ENCODE data around the gene SERPINE3. TPM values are rescaled to one million over a fixed set of nuclear protein-coding genes. Genes with fewer than 3 reads are reported as not detected.
A peak's percentile ranks its signal among the peaks of the same experiment; 100 is the strongest.

SERPINE3 gene
- total and polyA plus RNA-seq, 2 of the 4 experiments (the other 2 are of a cell fraction): not detected

DNA sequence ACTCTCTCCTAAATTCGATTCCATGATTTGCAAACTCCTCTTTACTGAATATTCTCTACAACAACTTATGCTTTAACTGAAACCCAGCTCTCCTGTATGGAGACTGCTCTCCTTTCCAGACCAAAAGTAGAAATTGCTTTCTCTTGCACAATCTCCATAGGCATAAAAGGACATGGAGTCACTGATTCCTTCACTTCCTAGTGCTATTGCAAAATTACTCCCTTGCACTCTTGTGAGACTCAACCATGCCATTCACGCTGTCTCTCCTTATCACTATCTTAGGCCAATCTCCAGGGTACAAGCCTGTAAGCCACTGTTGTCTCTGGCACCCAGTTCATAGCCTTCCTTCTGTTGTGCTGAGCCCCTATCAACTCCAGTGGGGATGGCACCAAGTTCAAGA is 30.6 kb downstream of the SERPINE3 start:
- H2BK15ac ChIP-seq (ENCODE audit: low read depth, low read length): no peak overlapping the region
- no peak overlapping the region for H3K18ac ChIP-seq (ENCODE audit: low read depth, low read length)
- H2BK120ac ChIP-seq (ENCODE audit: low read depth, low read length): no peak overlapping the region
- BruUV-seq (replicated peaks): no TSS peak
- H4K8ac ChIP-seq (ENCODE audit: low read depth in 2 of 2, low read length in 2 of 2): no peak overlapping the region
- peaks cover 33% of the 10 kb centered on the region for H3K36me3 ChIP-seq (ENCODE audit: control insufficient read depth, insufficient read depth, low read length)
- peak overlapping the region; percentile 42; the same call in 1 of the 2 replicates for H3K14ac ChIP-seq (replicated peaks; ENCODE audit: low read depth, low read length)
- ChIA-PET POLR2A (ENCODE audit: unreplicated experiment) (no interaction called here), CTCF (no interaction called here)
- H3K9me1 ChIP-seq (ENCODE audit: insufficient read depth, low read length): peaks cover 8% of the 10 kb centered on the region; the same call in 1 of the 2 replicates
- no peak overlapping the region for H3K27ac ChIP-seq (ENCODE audit: insufficient read depth, low read length)
- peak overlapping the region; percentile 44 for H2BK5ac ChIP-seq (ENCODE audit: low read depth, low read length, poor library complexity, severe bottlenecking)
- H4K20me1 ChIP-seq (ENCODE audit: insufficient read depth, low read length): peaks cover 12% of the 10 kb centered on the region
- no peak overlapping the region for H4K91ac ChIP-seq (ENCODE audit: insufficient read depth, low read depth, low read length)
- no peaks in the 10 kb centered on the region for H3K9me3 ChIP-seq (ENCODE audit: control insufficient read depth, insufficient read depth, low read length)
- DNase-seq (peak; percentile 41), ATAC-seq (ENCODE audit: low read depth) (peak; percentile 61)
- dilution Hi-C loops (cut with HindIII; ENCODE audit: low sequenced_read_pairs, unreplicated experiment) (no loop called here), intact Hi-C loops (cut with micrococcal nuclease) (no loop called here), in situ Hi-C loops (cut with MboI; ENCODE audit: low sequenced_read_pairs) (no loop called here)
- H3K79me1 ChIP-seq (ENCODE audit: low read depth in 1 of 2, low read length in 2 of 2): peaks cover 19 to 26% of the 10 kb centered on the region in 2 experiments
- no peak overlapping the region for H2AK9ac ChIP-seq (replicated peaks; ENCODE audit: low read depth, low read length, poor library complexity)
- no peaks in the 10 kb centered on the region for H3K27me3 ChIP-seq (ENCODE audit: control insufficient read depth, insufficient read depth, low read length)
- no peak overlapping the region for H3K9ac ChIP-seq (ENCODE audit: low read depth, low read length)
- peaks cover 4% of the 10 kb centered on the region for H3K4me1 ChIP-seq (ENCODE audit: control insufficient read depth, insufficient read depth, low read length)
- no peak overlapping the region for H3K4me3 ChIP-seq (ENCODE audit: insufficient read depth, low read depth, low read length)
- no peak overlapping the region for H3K4ac ChIP-seq (ENCODE audit: low read depth, low read length)
- WGBS, 2 experiments (ENCODE audit: extremely low coverage in 2 of 2, insufficient read length in 1 of 2): 100% methylated on average over 1 of the region's 2 CpGs; no CpG with 5 or more reads in 1 of the 2 experiments
- no peak overlapping the region for H3K56ac ChIP-seq (ENCODE audit: extremely low read depth, insufficient read depth, low read length)
- H3K4me2 ChIP-seq (ENCODE audit: low read depth, low read length): peak overlapping the region; percentile 39; the same call in 1 of the 2 replicates
- peak overlapping the region; percentile 10; the same call in 1 of the 2 replicates for H3K23ac ChIP-seq (ENCODE audit: low read depth, low read length)
- H2AK5ac ChIP-seq (ENCODE audit: low read depth, low read length): no peak overlapping the region; the same call in 1 of the 2 replicates
- H2AFZ ChIP-seq (replicated peaks; ENCODE audit: low read length, poor library complexity): no peak overlapping the region
- H4K5ac ChIP-seq (ENCODE audit: low read depth, low read length): no peak overlapping the region
- H2BK20ac ChIP-seq (ENCODE audit: low read depth, low read length): no peak overlapping the region
- TF ChIP-seq POLR2A (IDR thresholded peaks at IDR 0.05; ENCODE audit: low read depth, low read length) (no peak), NFE2L2 (IDR thresholded peaks at IDR 0.05; ENCODE audit: low read depth, low read length) (no peak), CEBPB (IDR thresholded peaks at IDR 0.05; ENCODE audit: low read depth, low read length) (peak; percentile 94), MAZ (IDR thresholded peaks at IDR 0.05; ENCODE audit: borderline replicate concordance, low read depth, low read length) (no peak), MAFK (IDR thresholded peaks at IDR 0.05; ENCODE audit: low read depth, low read length) (no peak), BHLHE40 (IDR thresholded peaks at IDR 0.05; ENCODE audit: low read depth, low read length) (no peak), RAD21 (IDR thresholded peaks at IDR 0.05; ENCODE audit: low read length) (no peak)
